IPS DF 4.7 (cell line): Measurements from ENCODE around the gene STARD9.
"Not testable (repeated sequence)": the region's sequence is repeated elsewhere in the genome, so short reads cannot be mapped to it uniquely, and the experiment has no call there.

Experiments used
- DNase-seq: peaks from one replicate; pipeline ENCODE4 v3.0.0-alpha.2; 2013; ENCODE audit warnings: low spot score; ENCODE audit errors: extremely low read depth

STARD9 gene

GRCh38 chr15:42761813-42762212, 186.4 kb downstream of the STARD9 start:
- not testable (repeated sequence) for DNase-seq

DNA sequence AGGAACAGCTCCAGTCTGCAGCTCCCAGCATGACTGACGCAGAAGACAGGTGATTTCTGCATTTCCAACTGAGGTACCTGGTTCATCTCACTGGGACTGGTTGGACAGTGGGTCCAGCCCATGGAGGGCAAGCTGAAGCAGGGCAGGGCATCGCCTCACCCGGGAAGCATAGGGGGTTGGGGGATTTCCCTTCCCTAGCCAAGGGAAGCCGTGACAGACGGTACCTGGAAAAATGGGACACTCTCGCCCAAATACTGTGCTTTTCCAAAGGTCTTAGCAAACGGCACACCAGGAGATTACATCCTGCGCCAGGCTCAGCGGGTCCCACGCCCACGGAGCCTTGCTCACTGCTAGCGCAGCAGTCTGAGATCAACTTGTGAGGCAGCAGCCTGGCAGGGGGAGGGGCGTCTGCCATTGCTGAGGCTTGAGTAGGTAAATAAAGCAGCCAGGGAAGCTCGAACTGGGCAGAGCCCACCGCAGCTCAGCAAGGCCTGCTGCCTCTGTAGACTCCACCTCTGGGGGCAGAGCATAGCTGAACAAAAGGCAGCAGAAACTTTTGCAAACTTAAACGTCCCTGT, 188.8 kb downstream of the STARD9 start:
- DNase-seq, result not testable (repeated sequence)

DNA sequence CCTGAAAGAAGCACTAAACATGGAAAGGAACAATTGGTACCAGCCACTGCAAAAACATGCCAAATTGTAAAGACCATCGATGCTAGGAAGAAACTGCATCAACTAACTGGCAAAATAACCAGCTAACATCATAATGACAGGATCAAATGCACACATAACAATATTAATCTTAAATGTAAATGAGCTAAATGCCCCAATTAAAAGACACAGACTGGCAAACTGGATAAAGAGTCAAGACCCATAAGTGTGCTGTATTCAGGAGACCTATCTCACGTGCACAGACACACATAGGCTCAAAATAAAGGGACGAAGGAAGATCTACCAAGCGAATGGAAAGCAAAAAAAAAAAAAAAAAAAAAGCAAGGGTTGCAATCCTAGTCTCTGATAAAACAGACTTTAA, 190.7 kb downstream of the STARD9 start:
- DNase-seq, result not testable (repeated sequence)
